HTR-8/SVneo (cell line): ENCODE data around the gene NCR2.
"Not testable (repeated sequence)": the region's sequence is repeated elsewhere in the genome, so short reads cannot be mapped to it uniquely, and the experiment has no call there.

Source experiments
- DNase-seq: peaks from one replicate; pipeline ENCODE4 v3.0.0; 2011; ENCODE audit warnings: low spot score, mixed read lengths; ENCODE audit not compliant: insufficient read length
- FAIRE-seq: peaks from 2 replicates; lab custom pipeline; 2011; peaks lifted over from hg19 to GRCh38; lab: Jason Lieb, UNC

The NCR2 gene, protein sequence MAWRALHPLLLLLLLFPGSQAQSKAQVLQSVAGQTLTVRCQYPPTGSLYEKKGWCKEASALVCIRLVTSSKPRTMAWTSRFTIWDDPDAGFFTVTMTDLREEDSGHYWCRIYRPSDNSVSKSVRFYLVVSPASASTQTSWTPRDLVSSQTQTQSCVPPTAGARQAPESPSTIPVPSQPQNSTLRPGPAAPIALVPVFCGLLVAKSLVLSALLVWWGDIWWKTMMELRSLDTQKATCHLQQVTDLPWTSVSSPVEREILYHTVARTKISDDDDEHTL

GRCh38 chr6:41335296-41335695 lies at the start of gene NCR2:
Gene NCR2 (plus strand): TSS chr6:41335608. CDS start chr6:41335877, 269 bp downstream.
- no peak for DNase-seq
- FAIRE-seq, result no peak

- no peak for FAIRE-seq
- peak; percentile 19 for DNase-seq
Observed at GRCh38 chr6:41286544-41287346, 48.7 kb upstream of the NCR2 start, which contains the start of gene TREM1. Gene TREM1 (minus strand): TSS chr6:41286682. CDS start chr6:41286655, 27 bp downstream.

- DNase-seq (no peak), FAIRE-seq (no peak)
Observed at GRCh38 chr6:41288030-41288753, 47.2 kb upstream of the NCR2 start.

GRCh38 chr6:41288754-41289129 lies 46.7 kb upstream of the NCR2 start:
- no peak for FAIRE-seq

GRCh38 chr6:41289815-41290214 lies 45.6 kb upstream of the NCR2 start:
- no peak for FAIRE-seq
- DNase-seq, result no peak

More at GRCh38 chr6:41288754-41289129, 46.7 kb upstream of the NCR2 start:
- DNase-seq, result no peak

- no peak for DNase-seq
- no peak for FAIRE-seq
Observed at GRCh38 chr6:41291717-41292116, 43.7 kb upstream of the NCR2 start.

GRCh38 chr6:41294214-41294872 lies 41.1 kb upstream of the NCR2 start:
- FAIRE-seq (peak; percentile 26), DNase-seq (no peak)

DNA sequence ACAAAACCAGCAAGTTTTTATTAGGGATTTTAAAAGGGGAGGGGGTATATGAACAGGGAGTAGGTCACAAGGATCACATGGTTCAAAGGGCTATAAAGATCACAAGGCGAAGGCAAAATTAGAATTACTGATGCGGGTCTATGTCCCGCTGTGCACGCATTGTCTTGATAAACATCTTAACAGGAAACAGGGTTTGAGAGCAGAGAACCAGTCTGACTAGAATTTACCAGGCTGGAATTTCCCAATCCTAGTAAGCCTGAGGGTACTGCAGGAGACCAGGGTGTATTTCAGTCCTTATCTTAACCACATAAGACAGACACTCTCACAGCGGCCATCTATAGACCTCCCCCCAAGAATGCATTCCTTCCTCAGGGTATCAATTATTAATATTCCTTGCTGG lies 38.2 kb upstream of the NCR2 start:
- not testable (repeated sequence) for FAIRE-seq, DNase-seq

DNA sequence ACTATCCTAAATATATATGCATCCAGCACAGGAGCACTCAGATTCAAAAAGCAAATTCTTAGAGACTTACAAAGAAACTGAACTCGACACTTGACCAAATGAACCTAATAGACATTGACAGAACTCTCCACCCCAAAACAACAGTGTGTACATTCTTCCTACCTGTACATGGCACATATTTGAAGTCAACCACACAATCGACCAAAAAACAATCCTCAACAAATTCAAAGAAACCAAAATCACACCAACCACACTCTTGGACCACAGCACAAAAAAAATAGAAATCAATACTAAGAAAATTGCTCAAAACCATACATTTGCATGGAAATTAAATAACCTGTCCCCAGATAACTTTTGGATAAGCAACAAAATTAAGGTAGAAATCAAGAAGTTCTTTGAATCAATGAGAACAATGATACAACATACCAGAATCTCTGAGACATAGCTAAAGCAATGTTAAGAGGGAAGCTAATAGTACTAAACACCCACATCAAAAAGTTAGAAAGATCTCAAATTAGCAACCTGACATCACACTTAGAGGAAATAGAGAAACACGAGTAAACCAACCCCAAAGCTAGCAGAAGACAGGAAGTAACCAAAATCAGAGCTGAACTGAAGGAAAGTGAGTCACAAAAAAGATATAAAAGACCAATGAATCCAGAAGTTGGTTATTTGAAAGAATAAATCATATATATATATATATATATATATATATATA lies 36.5 kb upstream of the NCR2 start:
- no peak for FAIRE-seq
- DNase-seq, result no peak

DNA sequence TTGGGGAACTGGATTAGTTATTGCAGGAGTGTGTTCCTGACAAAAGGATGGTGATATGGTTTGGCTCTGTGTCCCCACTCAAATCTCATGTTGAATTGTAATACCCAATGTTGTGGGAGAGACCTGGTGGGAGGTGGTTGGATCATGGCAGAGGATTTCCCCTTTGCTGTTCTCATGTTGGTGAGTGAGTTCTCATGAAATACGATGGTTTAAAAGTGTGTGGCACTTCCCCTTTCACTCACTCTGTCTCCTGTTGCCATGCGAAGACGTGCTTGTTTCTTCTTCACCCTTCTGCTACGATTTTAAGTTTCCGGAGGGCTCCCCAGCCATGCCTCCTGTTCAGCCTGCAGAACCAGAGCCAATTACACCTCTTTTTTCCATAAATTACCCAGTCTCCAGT lies 32.8 kb upstream of the NCR2 start:
- FAIRE-seq (no peak), DNase-seq (no peak)

DNA sequence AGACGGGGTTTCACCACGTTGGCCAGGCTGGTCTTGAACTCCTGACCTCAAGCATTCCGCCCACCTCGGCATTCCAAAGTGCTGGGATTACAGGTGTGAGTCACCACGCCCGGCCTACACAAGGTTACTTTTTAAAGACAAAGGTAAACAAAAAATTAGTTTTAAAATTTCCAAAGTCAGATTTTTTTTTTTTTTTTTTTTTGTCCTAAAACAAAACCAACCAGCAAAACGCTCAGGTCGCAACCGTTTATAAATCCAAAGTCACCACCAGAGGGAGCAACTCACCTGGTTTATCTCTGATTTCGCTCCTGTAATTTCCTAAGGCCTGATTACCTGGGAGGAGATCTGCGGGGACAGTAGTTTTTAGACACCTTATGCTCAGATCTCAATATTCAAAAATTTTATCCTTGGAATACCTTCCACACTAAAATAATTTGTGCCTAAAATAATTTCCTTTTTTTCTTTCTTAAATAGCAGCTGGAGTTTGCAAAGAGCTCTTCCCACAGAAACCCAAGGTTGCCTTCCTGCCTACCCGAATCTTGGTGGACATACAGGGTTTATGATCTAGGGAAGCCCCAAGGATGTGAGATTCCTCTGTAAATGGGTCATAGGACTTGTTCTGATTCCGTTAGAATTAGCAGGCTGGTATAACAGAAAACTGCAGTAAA lies 29.1 kb upstream of the NCR2 start:
- FAIRE-seq, result no peak

GRCh38 chr6:41315203-41315602 lies 20.2 kb upstream of the NCR2 start:
- FAIRE-seq (no peak), DNase-seq (no peak)

More for the DNA sequence above, 29.1 kb upstream of the NCR2 start:
- peak; percentile 52 for DNase-seq

DNA sequence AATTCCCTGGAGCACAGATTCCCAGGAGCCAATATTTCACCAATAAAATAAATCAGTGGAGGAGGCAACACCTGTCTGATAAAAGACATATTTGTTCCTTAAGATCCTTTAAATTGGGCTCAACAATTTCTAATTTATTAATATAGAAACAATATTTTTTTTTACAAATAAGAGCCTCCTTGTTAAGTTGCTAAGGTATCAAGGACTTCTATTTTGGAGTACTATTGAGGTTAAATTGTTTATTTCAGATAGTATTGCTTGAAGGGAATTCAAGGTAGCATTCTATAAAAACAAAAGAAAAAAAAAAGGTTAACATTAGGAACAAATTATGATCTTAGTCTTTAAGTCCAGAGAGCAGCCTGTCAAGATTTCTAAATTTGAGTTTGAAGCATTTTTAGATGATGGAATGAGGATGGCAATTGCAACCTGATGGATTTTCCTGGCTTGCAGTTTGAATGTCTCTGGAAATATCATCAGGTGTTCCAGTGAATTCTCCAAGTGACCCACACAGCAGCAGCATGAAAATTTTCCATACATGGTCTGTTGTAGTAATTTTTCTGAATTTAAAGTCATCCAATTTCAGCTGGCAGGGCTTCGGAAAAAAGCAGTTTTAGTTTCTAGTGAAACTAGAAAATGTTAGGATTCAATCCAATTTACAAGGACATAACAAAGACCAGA lies 19.3 kb upstream of the NCR2 start:
- no peak for DNase-seq
- FAIRE-seq, result no peak

DNA sequence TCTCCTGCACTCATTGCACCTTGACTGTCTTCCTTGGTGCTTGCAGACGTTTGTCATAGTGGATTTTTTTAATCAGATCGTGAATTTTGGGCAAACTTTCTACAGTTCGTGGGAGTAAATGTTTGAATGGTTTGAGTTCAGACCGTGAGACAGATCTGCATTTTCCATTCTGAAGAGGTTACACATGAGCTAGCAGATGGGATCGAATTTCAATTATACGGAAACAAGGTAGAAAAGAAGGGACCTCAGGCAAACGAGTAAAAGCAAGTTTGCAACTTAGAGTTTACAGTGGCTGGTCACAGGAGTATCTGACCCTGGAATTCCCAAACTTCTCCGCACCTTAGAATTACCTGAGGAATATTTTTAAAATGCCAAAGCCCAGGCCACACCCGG lies 17.2 kb upstream of the NCR2 start:
- no peak for DNase-seq
- FAIRE-seq, result no peak

- FAIRE-seq, result peak; percentile 96
- peak; percentile 84 for DNase-seq
Observed at GRCh38 chr6:41318654-41319565, 16.5 kb upstream of the NCR2 start.

- no peak for DNase-seq
- no peak for FAIRE-seq
Observed at GRCh38 chr6:41321183-41321582, 14.2 kb upstream of the NCR2 start.

DNA sequence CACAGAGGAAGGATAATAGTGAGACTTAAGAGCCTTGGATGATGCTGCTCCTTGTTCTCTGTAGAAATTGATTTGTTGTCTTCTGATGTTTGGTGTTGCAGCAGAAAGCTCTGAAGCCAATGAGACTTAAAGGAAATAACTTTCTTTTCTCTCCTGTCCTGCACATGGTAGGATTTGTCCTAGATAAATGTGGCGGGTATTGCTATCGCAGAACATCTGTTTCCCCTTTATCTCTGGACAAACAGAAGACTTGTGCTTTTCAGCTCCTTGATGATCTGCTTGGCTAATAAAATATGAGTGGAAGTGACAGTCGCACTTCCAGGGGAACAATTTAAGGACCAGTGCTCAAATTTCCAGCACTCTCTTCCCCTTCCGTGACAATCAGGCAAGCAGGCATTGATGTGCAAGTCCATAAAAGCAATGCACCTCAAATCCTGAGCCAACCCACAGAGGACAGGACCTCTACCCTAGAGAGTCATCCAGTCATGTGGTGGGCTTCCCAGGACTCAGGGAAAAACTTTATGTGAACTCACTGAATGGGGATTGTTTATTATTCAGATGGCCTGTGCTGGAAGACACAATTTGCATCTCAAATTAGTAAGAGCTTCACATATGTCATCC lies 9.9 kb upstream of the NCR2 start:
- no peak for DNase-seq
- FAIRE-seq, result no peak
